H9 (cell line): ENCODE measurements around the gene EPB41L5. TPM values are rescaled to one million over a fixed set of nuclear protein-coding genes. Genes with fewer than 3 reads are reported as not detected.

Source experiments
- DNase-seq: peaks from one replicate; pipeline ENCODE4 v3.0.0-alpha.2; 2017
- H2AFZ ChIP-seq: one replicate; pipeline ENCODE4 v1.6.1; 2013; ENCODE audit warnings: mild to moderate bottlenecking, low read length, control low read depth, moderate library complexity
- H2AK5ac ChIP-seq: 2 replicates; pipeline ENCODE4 v1.6.1; 2013; ENCODE audit warnings: low read length, control low read depth, mixed read lengths; ENCODE audit not compliant: insufficient read length
- H2BK120ac ChIP-seq: one replicate; pipeline ENCODE4 v1.6.1; 2013; ENCODE audit warnings: low read depth, mild to moderate bottlenecking, low read length, control low read depth, inconsistent platforms; ENCODE audit not compliant: poor library complexity, severe bottlenecking
- H2BK12ac ChIP-seq: 2 replicates; pipeline ENCODE4 v1.6.1; 2013; ENCODE audit warnings: low read length, control low read depth, mixed read lengths, low read depth; ENCODE audit not compliant: insufficient read length
- H2BK15ac ChIP-seq: 2 replicates; pipeline ENCODE4 v1.6.1; 2013; ENCODE audit warnings: low read depth, low read length, control low read depth
- H2BK20ac ChIP-seq: one replicate; pipeline ENCODE4 v1.6.1; 2013; ENCODE audit warnings: low read depth, mild to moderate bottlenecking, low read length, control low read depth, inconsistent platforms; ENCODE audit not compliant: poor library complexity, severe bottlenecking
- H2BK5ac ChIP-seq: 2 replicates; pipeline ENCODE4 v1.6.1; 2013; ENCODE audit warnings: low read length, control low read depth, mixed read lengths; ENCODE audit not compliant: insufficient read length
- H3K14ac ChIP-seq: 2 replicates; pipeline ENCODE4 v1.6.1; 2013; ENCODE audit warnings: low read length, control low read depth; ENCODE audit not compliant: insufficient read depth
- H3K18ac ChIP-seq: 2 replicates; pipeline ENCODE4 v1.6.1; 2013; ENCODE audit warnings: low read depth, mild to moderate bottlenecking, mixed read lengths, low read length, control low read depth; ENCODE audit not compliant: insufficient read length
- H3K23ac ChIP-seq: 2 replicates; pipeline ENCODE4 v1.6.1; 2013; ENCODE audit warnings: low read length, control low read depth, mixed read lengths, low read depth; ENCODE audit not compliant: insufficient read length
- H3K23me2 ChIP-seq: 2 replicates; pipeline ENCODE4 v1.6.1; 2013; ENCODE audit warnings: low read depth, mild to moderate bottlenecking, mixed read lengths, low read length, control low read depth; ENCODE audit not compliant: insufficient read length, poor library complexity, severe bottlenecking
- H3K27ac ChIP-seq: 2 replicates; pipeline ENCODE4 v1.5.1; 2013; ENCODE audit warnings: low read length, control low read depth, mixed read lengths, low read depth; ENCODE audit not compliant: insufficient read length
- H3K27me3 ChIP-seq: 2 replicates; pipeline ENCODE4 v1.6.1; 2013; ENCODE audit warnings: low read length, control low read depth, inconsistent platforms; ENCODE audit not compliant: insufficient read depth
- H3K4ac ChIP-seq: 2 replicates; pipeline ENCODE4 v1.6.1; 2013; ENCODE audit warnings: low read depth, mild to moderate bottlenecking, control low read depth, inconsistent platforms, low read length, moderate library complexity
- H3K4me1 ChIP-seq: 2 replicates; pipeline ENCODE4 v1.6.1; 2013; ENCODE audit warnings: low read length, control low read depth, inconsistent platforms; ENCODE audit not compliant: insufficient read depth
- H3K4me2 ChIP-seq: 2 replicates; pipeline ENCODE4 v1.6.1; 2013; ENCODE audit warnings: low read length, control low read depth, mixed read lengths; ENCODE audit not compliant: insufficient read length, insufficient read depth
- H3K56ac ChIP-seq: 2 replicates; pipeline ENCODE4 v1.6.1; 2013; ENCODE audit warnings: low read depth, mild to moderate bottlenecking, mixed read lengths, low read length, control low read depth; ENCODE audit not compliant: insufficient read length
- H3K79me1 ChIP-seq: 2 replicates; pipeline ENCODE4 v1.6.1; 2013; ENCODE audit warnings: low read depth, mild to moderate bottlenecking, moderate library complexity, low read length, control low read depth, inconsistent platforms; ENCODE audit not compliant: insufficient read depth, poor library complexity, severe bottlenecking
- H3K79me2 ChIP-seq: 2 replicates; pipeline ENCODE4 v1.6.1; 2013; ENCODE audit warnings: low read length, control low read depth, inconsistent platforms; ENCODE audit not compliant: insufficient read depth
- H3K9ac ChIP-seq: 2 replicates; pipeline ENCODE4 v1.6.1; 2013; ENCODE audit warnings: low read length, control low read depth, mixed read lengths; ENCODE audit not compliant: insufficient read length; ENCODE audit errors: extremely low read depth
- H3K9me3 ChIP-seq: one replicate; pipeline ENCODE4 v1.6.1; 2013; ENCODE audit warnings: low read depth, low read length, inconsistent platforms; ENCODE audit not compliant: control insufficient read depth
- H3T11ph ChIP-seq: one replicate; pipeline ENCODE4 v1.6.1; 2013; ENCODE audit warnings: mild to moderate bottlenecking, low read length, control low read depth, inconsistent platforms
- H4K20me1 ChIP-seq: one replicate; pipeline ENCODE4 v1.6.1; 2013; ENCODE audit not compliant: control insufficient read depth, insufficient read length, insufficient read depth
- H4K5ac ChIP-seq: 2 replicates; pipeline ENCODE4 v1.6.1; 2013; ENCODE audit warnings: low read depth, mild to moderate bottlenecking, mixed read lengths, low read length, control low read depth; ENCODE audit not compliant: insufficient read length
- H4K8ac ChIP-seq: replicated peaks from 2 replicates; pipeline ENCODE4 v1.6.1; 2013; ENCODE audit warnings: low read length, control low read depth, mixed read lengths, low read depth; ENCODE audit not compliant: insufficient read length
- H4K91ac ChIP-seq: 2 replicates; pipeline ENCODE4 v1.6.1; 2013; ENCODE audit warnings: low read depth, mild to moderate bottlenecking, moderate library complexity, mixed read lengths, low read length, control low read depth; ENCODE audit not compliant: insufficient read length
- H3K27ac Mint-ChIP-seq, 3 experiments: 2 replicates in 2 of 3; 3 replicates in 1 of 3; pipeline ENCODE4 v1.8.0; 2020 to 2021; ENCODE audit warnings: mixed read lengths in 3 of 3, mild to moderate bottlenecking in 1 of 3, moderate library complexity in 1 of 3
- H3K27me3 Mint-ChIP-seq: 2 replicates; pipeline ENCODE4 v1.8.0; 2021; ENCODE audit warnings: low read depth, mild to moderate bottlenecking, moderate library complexity, mixed read lengths
- H3K36me3 Mint-ChIP-seq, 3 experiments: 2 replicates in 2 of 3; 3 replicates in 1 of 3; pipeline ENCODE4 v1.8.0; 2020 to 2021; ENCODE audit warnings: low read depth in 3 of 3, mixed read lengths in 3 of 3; ENCODE audit not compliant: insufficient read depth in 1 of 3
- H3K4me1 Mint-ChIP-seq, 2 experiments: 2 replicates each; pipeline ENCODE4 v1.8.0; 2020; ENCODE audit warnings: mixed read lengths in 2 of 2
- H3K4me3 Mint-ChIP-seq, 2 experiments: 2 replicates in 1 of 2; 3 replicates in 1 of 2; pipeline ENCODE4 v1.8.0; 2020 to 2021; ENCODE audit warnings: mild to moderate bottlenecking in 2 of 2, mixed read lengths in 2 of 2, moderate library complexity in 1 of 2
- H3K9me3 Mint-ChIP-seq, 2 experiments: 2 replicates in 1 of 2; 3 replicates in 1 of 2; pipeline ENCODE4 v1.8.0; 2020; ENCODE audit warnings: mild to moderate bottlenecking in 2 of 2, mixed read lengths in 2 of 2, moderate library complexity in 1 of 2
- CTCF ChIP-seq: fragments of 200-600 bp; sonication (generic); conservative IDR thresholded peaks from 3 replicates; pipeline ENCODE4 v1.8.0; 2021; ENCODE audit warnings: antibody characterized with exemption, mild to moderate bottlenecking
- WGBS: extraction: QIAGEN DNeasy Blood & Tissue Kit; methylation state at CpG from one replicate; pipeline ENCODE4 v1.1.7; 2013; ENCODE audit warnings: missing lambda C conversion rate, low lambda C conversion rate, mixed read lengths; ENCODE audit not compliant: insufficient read length; ENCODE audit errors: extremely low coverage; 5-methylcytosine and 5-hydroxymethylcytosine counted together
- total RNA-seq: library from RNA; stranded (reverse); gene quantifications from 2 replicates; pipeline ENCODE4 v1.2.1, GENCODE V29; 2021

Gene EPB41L5
- total RNA-seq, 1 experiment from 2014 or later = 40.4 TPM

- Histone ChIP-seq H2AK5ac (no peak overlapping the region), H4K8ac (no peak overlapping the region), H2BK20ac (no peak overlapping the region), H3K9me3 (no peaks in the 10 kb centered on the region), H3K4me1 (peaks cover 5% of the 10 kb centered on the region; the same call in 1 of the 2 replicates), H3K23me2 (no peaks in the 10 kb centered on the region), H3K56ac (no peak overlapping the region), H3K23ac (no peak overlapping the region), H3K9ac (no peak overlapping the region), H4K5ac (no peak overlapping the region), H3T11ph (no peak overlapping the region), H2AFZ (no peak overlapping the region), H2BK12ac (no peak overlapping the region), H3K4me2 (no peak overlapping the region), H3K27ac (no peak overlapping the region), H3K18ac (no peak overlapping the region), H4K20me1 (no peaks in the 10 kb centered on the region), H3K14ac (no peak overlapping the region), H3K27me3 (no peaks in the 10 kb centered on the region), H4K91ac (no peak overlapping the region), H3K79me2 (peaks cover 1% of the 10 kb centered on the region; the same call in 1 of the 2 replicates), H2BK15ac (no peak overlapping the region), H3K79me1 (peaks cover 2% of the 10 kb centered on the region), H3K4ac (no peak overlapping the region), H2BK120ac (no peak overlapping the region), H2BK5ac (no peak overlapping the region)
- Mint-ChIP-seq H3K27me3 (no peaks in the 10 kb centered on the region), H3K27ac (peak overlapping the region in 2 of 3 experiments; percentile 45 to 84; a peak in 3 of 7 replicates), H3K36me3 (peaks cover 17 to 36% (median 24%) of the 10 kb centered on the region in 3 experiments), H3K9me3 (peaks cover 8 to 15% of the 10 kb centered on the region in 2 experiments; a peak in 4 of 5 replicates), H3K4me3 (no peak overlapping the region), H3K4me1 (peaks cover 15 to 27% of the 10 kb centered on the region in 2 experiments)
- TF ChIP-seq CTCF = no peak
- WGBS = no CpG with 5 or more reads among the region's 15 CpGs
- DNase-seq = no peak
Observed at GRCh38 chr2:120029672-120030640, 17.1 kb downstream of the EPB41L5 start.
